ENCODE results near the gene BANP. TPM values are rescaled to one million over a fixed set of nuclear protein-coding genes. Genes with fewer than 3 reads are reported as not detected.
"Not testable (repeated sequence)": the region's sequence is repeated elsewhere in the genome, so short reads cannot be mapped to it uniquely, and the experiment has no call there.

Gene BANP
- total and polyA plus RNA-seq, 2 of the 8 experiments (the other 6 are each of a cell fraction or from before 2014, with no cell fraction given) = 25.8 to 39.8 TPM

DNA sequence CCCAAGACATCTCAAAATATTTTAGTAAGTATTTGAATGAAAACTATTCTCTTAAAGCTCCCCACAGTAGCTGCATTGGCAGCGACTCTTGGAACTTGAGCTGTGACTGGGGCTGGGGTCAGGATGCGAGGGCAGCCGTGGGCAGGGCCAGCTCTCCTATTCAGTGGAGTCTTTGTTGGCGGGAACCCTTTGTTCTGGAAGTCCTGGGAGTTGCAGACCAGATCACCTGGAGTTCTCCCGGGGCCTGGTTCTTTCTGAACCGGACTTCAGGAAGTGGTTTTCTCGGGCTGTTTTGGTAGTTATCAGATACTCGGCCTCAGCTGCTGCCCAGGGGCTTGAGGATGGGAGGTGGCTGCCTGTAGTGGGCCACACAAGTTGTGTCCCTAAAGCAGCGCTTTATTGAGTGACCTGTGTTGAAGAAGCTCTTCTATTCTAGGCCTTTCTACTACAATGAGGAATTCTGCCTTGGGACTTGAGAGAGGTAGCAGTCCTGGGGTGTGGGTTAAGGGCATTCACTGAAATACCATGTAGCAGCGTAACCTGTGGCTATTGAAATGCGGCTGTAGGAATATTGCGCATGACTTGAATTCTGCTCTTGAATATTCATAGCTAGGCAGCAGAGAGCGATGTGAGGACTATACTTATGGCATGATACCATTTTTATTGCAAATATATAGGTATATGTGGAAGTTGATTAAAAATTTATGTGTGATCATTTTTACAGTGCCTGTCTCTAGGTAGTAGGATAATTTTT is 77.1 kb downstream of the BANP start:
- H3K79me2 ChIP-seq (ENCODE audit: control insufficient read depth in 1 of 2, insufficient read depth in 2 of 2, low read length in 2 of 2); H3K56ac ChIP-seq (replicated peaks; ENCODE audit: insufficient read length, low read depth, low read length); H4K20me1 ChIP-seq (replicated peaks in 1 of 2; ENCODE audit: control insufficient read depth in 1 of 2, insufficient read depth in 2 of 2, low read length in 2 of 2); H3K23ac ChIP-seq (ENCODE audit: insufficient read length); H4K5ac ChIP-seq (ENCODE audit: insufficient read length, low read depth, low read length); H3K9me3 ChIP-seq (ENCODE audit: insufficient read depth in 2 of 2, low read depth in 1 of 2, low read length in 1 of 2); H3K23me2 ChIP-seq (ENCODE audit: low read depth, low read length); H2AFZ ChIP-seq (ENCODE audit: low read length); H2BK12ac ChIP-seq (ENCODE audit: low read depth, low read length); H2AK5ac ChIP-seq (ENCODE audit: low read depth, low read length); DNase-seq (ENCODE audit: low read depth in 1 of 2, low spot score in 2 of 2); CTCF ChIA-PET (ENCODE audit: partially characterized antibody); H2BK20ac ChIP-seq (ENCODE audit: low read length); H2BK15ac ChIP-seq (ENCODE audit: low read length); H3K14ac ChIP-seq (ENCODE audit: insufficient read length); H3K4me2 ChIP-seq (ENCODE audit: insufficient read depth in 1 of 2, low read depth in 2 of 2, low read length in 2 of 2); H3K4me1 ChIP-seq (replicated peaks in 1 of 4; ENCODE audit: control insufficient read depth in 3 of 4, insufficient read depth in 4 of 4, low read length in 3 of 4); POLR2A ChIA-PET (ENCODE audit: partially characterized antibody); FAIRE-seq; H3K4ac ChIP-seq (replicated peaks; ENCODE audit: insufficient read length, low read depth, low read length); H3K27ac ChIP-seq (ENCODE audit: low read depth, low read length); H3K9ac ChIP-seq (replicated peaks in 1 of 4; ENCODE audit: extremely low read depth in 1 of 4, low read depth in 3 of 4, low read length in 3 of 4); H2BK5ac ChIP-seq (ENCODE audit: low read depth, low read length); H4K91ac ChIP-seq (replicated peaks; ENCODE audit: insufficient read length, low read length); H2BK120ac ChIP-seq (replicated peaks; ENCODE audit: low read depth, low read length); H3K79me1 ChIP-seq (ENCODE audit: low read depth, low read length); H3K4me3 ChIP-seq (ENCODE audit: extremely low read depth in 1 of 4, insufficient read depth in 2 of 4, low read depth in 3 of 4, low read length in 4 of 4); H3K36me3 ChIP-seq (ENCODE audit: control insufficient read depth in 2 of 4, insufficient read depth in 4 of 4, low read length in 3 of 4); H4K8ac ChIP-seq (ENCODE audit: extremely low read depth, insufficient read depth, low read length); H3K18ac ChIP-seq (ENCODE audit: extremely low read depth, low read length); H3K27me3 ChIP-seq (replicated peaks in 1 of 4; ENCODE audit: control insufficient read depth in 3 of 4, extremely low read depth in 1 of 4, insufficient read depth in 3 of 4, low read length in 3 of 4): not testable (repeated sequence)
- 82% methylated on average over 13 of the region's 13 CpGs; no CpG with 5 or more reads in 1 of the 2 experiments for WGBS, 2 experiments (ENCODE audit: extremely low coverage in 1 of 2, insufficient coverage in 1 of 2, insufficient read length in 1 of 2, insufficient replicate concordance in 2 of 2, low coverage in 1 of 2, low lambda C conversion rate in 2 of 2, missing lambda C conversion rate in 1 of 2)
